Heart right ventricle (tissue), 16 donors: ENCODE results near the gene WFDC12. TPM values are rescaled to one million over a fixed set of nuclear protein-coding genes. Genes with fewer than 3 reads are reported as not detected.
"Not testable (repeated sequence)": the region's sequence is repeated elsewhere in the genome, so short reads cannot be mapped to it uniquely, and the experiment has no call there.

ENCODE experiments used
- ATAC-seq, 8 donors: fragments of 200-7000 bp; cut with Tn5 transposase; one replicate each; pipeline ENCODE4 v1.9.1; 2020; ENCODE audit warnings: mild to moderate bottlenecking in 8 of 8, moderate library complexity in 8 of 8, moderate number of reproducible peaks in 1 of 8
- DNase-seq, 2 donors: peaks; one replicate each; pipeline ENCODE4 v3.0.0-alpha.2; 2020
- H3K27ac ChIP-seq, 10 donors: fragments of 200-600 bp; sonication (generic) in 2 of 10; one replicate each; pipeline versions ENCODE4 v1.5.0 to v1.8.0; 2020 to 2022; ENCODE audit warnings: mild to moderate bottlenecking in 3 of 10
- H3K27me3 ChIP-seq, 7 donors: fragments of 200-600 bp; one replicate each; pipeline ENCODE4 v1.8.0; 2021 to 2022; ENCODE audit warnings: mild to moderate bottlenecking in 2 of 7
- H3K36me3 ChIP-seq, 9 donors: fragments of 200-600 bp; sonication (generic) in 1 of 9; one replicate each; pipeline versions ENCODE4 v1.5.0 to v1.8.0; 2020 to 2022; ENCODE audit warnings: mild to moderate bottlenecking in 2 of 9
- H3K4me1 ChIP-seq, 9 donors: fragments of 200-600 bp; sonication (generic) in 1 of 9; one replicate each; pipeline versions ENCODE4 v1.5.0 to v1.8.0; 2020 to 2022; ENCODE audit warnings: mild to moderate bottlenecking in 4 of 9
- H3K4me3 ChIP-seq, 10 donors: fragments of 200-600 bp; sonication (generic) in 2 of 10; one replicate each; pipeline versions ENCODE4 v1.5.0 to v1.8.0; 2020 to 2022; ENCODE audit warnings: mild to moderate bottlenecking in 7 of 10, moderate library complexity in 2 of 10
- H3K9me3 ChIP-seq, 11 donors: fragments of 200-600 bp in 10 of 11; sonication (generic) in 2 of 11; one replicate each; pipeline versions ENCODE4 v1.5.0 to v1.8.0; 2013 to 2022; ENCODE audit warnings: mild to moderate bottlenecking in 2 of 11, control low read depth in 1 of 11, moderate library complexity in 1 of 11
- CTCF ChIP-seq, 9 donors: fragments of 200-600 bp; sonication (generic) in 2 of 9; IDR thresholded peaks; one replicate each; pipeline versions ENCODE4 v1.5.0 to v1.8.0; 2021 to 2022; ENCODE audit warnings: antibody characterized with exemption in 9 of 9, mild to moderate bottlenecking in 5 of 9, moderate library complexity in 1 of 9
- WGBS, 2 donors: extraction: QIAGEN DNeasy Blood & Tissue Kit; methylation state at CpG; one replicate each; pipeline ENCODE4 v1.1.7; 2013; ENCODE audit warnings: inconsistent platforms in 1 of 2; 5-methylcytosine and 5-hydroxymethylcytosine counted together
- intact Hi-C, 10 donors: fragments of 100-400 bp; cut with DNase I; formaldehyde crosslinking; loops; one replicate each; pipeline versions ENCODE4 v1.11.1 to v1.14.2; 2022
- polyA plus RNA-seq, 2 donors: library from polyadenylated mRNA; stranded (reverse); fragments of 200-250 nt; gene quantifications; one replicate each; pipeline ENCODE4 v1.2.3, GENCODE V29; 2013
- total RNA-seq, 10 donors: library from RNA; stranded (reverse); fragmentation: NEBNext Ultra II Directional in 3 of 10; extraction: Animal tissue kit (Norgen Biotek cat#: 25700) in 3 of 10; gene quantifications; one replicate each; pipeline versions ENCODE4 v1.2.1 to v1.2.4, GENCODE V29; 2021 to 2023
- donor health status: Arrhythmogenic right ventricular cardiomyopathy.
- donor health status: ischemic (EF 13 %, LVEDD 7.1; RV severe dilation, severe dysfunction).
- donor health status: healthy with polysubstance abuse.
- donor health status: DM: no; HTN: yes; CAD: no.
- donor health status: DM: no; HTN: no; CAD: no.
- donor health status: ischemic (EF 25% LVEDD 6.9; RV normal size, moderate dysfunction).
- donor health status: ischemic (EF 25% LVEDD 5.7; RV mildly dilated, moderate dysfunction).
- donor health status: healthy.
- donor health status: DM: yes; HTN: yes; CAD: no.
- donor health status: Ischemic cardiomyopathy.
- donor health status: ischemic (EF 35%, LVEDD 5.7; RV mildly dilated, moderate dysfunction).
- donor health status: nonischemic (EF 11% LVEDD 7.7; RV severe dilation, severe dysfunction).
- donor health status: DM: yes; HTN: yes; CAD: no.
- donor health status: PGD.
- donor health status: ischemic (EF 29% LVEDD 5.4; RV normal size, mild dysfunction).
- donor health status: nonischemic (EF 23%, LVEDD 6.1; RV moderate dilation, normal function).

Gene WFDC12
- total and polyA plus RNA-seq, 12 donors, result not detected

DNA sequence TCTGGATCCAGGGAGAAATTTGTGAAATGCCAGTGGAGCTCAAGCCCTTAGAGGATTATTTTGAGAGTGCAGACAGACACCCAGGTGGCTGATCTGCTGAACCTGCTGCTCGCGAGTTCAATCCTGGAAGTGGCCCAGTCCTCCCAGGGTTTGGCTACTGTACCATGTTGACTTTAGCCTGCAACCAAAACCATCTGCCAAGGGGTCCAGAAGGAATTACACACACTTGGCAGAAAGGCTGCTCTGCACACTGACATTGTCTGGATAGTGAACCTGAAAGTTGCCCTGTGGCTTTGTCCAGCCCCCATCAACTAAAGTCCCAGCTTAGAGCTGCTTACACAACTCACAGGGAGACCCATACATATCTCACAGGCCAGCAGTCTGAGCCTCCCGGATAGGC, 28.9 kb upstream of the WFDC12 start:
- peaks cover 0 to 26% (median 0%) of the 10 kb centered on the region in 11 donors for H3K9me3 ChIP-seq
- DNase-seq (no peak), ATAC-seq (no peak)
- H3K36me3 ChIP-seq, result no peaks in the 10 kb centered on the region
- no peak overlapping the region for H3K27ac ChIP-seq
- H3K4me3 ChIP-seq, result no peak overlapping the region
- WGBS, 2 donors, result 69 to 73% methylated on average over 3 of the region's 3 CpGs
- H3K4me1 ChIP-seq, result peaks cover 0 to 8% (median 0%) of the 10 kb centered on the region in 9 donors
- H3K27me3 ChIP-seq, result peaks cover 0 to 14% (median 9%) of the 10 kb centered on the region in 7 donors
- TF ChIP-seq CTCF (IDR thresholded peaks at IDR 0.05), result no peak
- intact Hi-C loops, result no loop called here

DNA sequence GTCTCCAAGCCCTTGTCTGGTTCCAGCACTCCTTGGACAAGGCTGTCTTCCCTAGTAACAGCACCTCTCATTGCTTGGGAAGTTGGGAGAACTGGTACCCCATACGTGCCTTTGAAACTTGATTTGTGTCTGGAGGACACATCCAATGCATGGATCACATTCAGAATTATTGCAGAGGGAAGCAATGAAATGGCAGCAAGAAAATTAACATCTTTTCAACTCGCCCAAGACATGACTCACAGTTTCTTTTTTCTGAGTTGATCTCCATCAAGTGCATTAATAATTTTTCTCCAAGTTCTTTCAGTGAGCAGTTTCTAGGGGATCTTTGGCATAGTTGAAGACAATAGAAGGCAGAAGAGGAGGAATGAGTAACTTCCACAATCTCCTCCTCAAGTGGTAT, 28.1 kb upstream of the WFDC12 start:
- no peak overlapping the region for H3K4me3 ChIP-seq
- peaks cover 0 to 18% (median 14%) of the 10 kb centered on the region in 7 donors for H3K27me3 ChIP-seq
- H3K27ac ChIP-seq, result no peak overlapping the region
- TF ChIP-seq CTCF (IDR thresholded peaks at IDR 0.05), result no peak
- DNase-seq (no peak), ATAC-seq (no peak)
- H3K4me1 ChIP-seq, result peaks cover 0 to 8% (median 0%) of the 10 kb centered on the region in 9 donors
- H3K9me3 ChIP-seq, result peaks cover 0 to 25% (median 0%) of the 10 kb centered on the region in 11 donors
- intact Hi-C loops, result no loop called here
- H3K36me3 ChIP-seq, result no peaks in the 10 kb centered on the region
- WGBS, 2 donors, result 53 to 58% methylated on average over 2 of the region's 2 CpGs

DNA sequence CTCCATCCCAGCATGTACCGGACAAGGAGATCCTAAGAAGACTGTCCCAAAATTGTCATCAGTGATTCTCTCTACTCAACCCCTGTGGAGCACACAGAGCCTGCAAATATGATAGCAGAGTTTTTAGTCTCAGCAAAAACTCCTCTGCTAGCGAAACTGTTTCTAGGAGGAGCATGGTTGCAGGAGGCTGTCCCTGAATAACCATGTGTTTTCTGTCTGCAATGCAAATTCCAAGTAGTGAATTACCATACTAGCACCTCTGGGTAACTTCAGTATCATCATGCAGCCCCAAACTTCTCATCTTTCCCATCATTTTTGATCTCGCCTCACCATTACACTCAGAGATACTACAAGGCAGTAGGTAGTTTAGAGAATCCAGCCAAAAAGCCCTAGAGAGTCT, 24.8 kb upstream of the WFDC12 start:
- 86 to 90% methylated on average over 3 of the region's 3 CpGs for WGBS, 2 donors
- H3K27me3 ChIP-seq, result peaks cover 0 to 46% (median 28%) of the 10 kb centered on the region in 7 donors
- intact Hi-C loops, result no loop called here
- no peaks in the 10 kb centered on the region for H3K9me3 ChIP-seq
- no peak for TF ChIP-seq CTCF (IDR thresholded peaks at IDR 0.05)
- DNase-seq (no peak), ATAC-seq (no peak)
- peaks cover 0 to 8% (median 0%) of the 10 kb centered on the region in 9 donors for H3K4me1 ChIP-seq
- H3K36me3 ChIP-seq, result no peaks in the 10 kb centered on the region
- no peak overlapping the region for H3K4me3 ChIP-seq
- no peak overlapping the region for H3K27ac ChIP-seq

DNA sequence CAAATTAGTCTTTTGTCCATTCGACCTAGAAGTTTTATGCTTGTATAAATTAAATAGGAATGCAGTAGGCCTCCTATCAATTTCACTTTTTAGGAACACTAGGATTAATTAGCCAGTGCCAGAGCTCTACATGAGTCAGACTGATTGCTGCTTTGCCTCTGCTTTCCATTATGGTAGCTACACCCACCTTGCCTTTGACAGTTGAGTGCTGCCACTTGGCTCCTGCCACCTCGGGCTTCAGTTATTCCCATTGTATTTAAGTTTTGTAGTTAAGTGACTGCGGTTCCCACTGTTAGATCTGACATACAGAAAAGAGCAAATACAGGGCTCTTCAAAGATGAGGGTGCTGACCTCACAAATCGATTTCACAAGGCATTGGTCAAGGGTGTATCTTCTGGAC, 16.6 kb upstream of the WFDC12 start:
- no peaks in the 10 kb centered on the region for H3K9me3 ChIP-seq
- WGBS, 2 donors, result 63 to 75% methylated on average over 4 of the region's 4 CpGs
- intact Hi-C loops, result no loop called here

DNA sequence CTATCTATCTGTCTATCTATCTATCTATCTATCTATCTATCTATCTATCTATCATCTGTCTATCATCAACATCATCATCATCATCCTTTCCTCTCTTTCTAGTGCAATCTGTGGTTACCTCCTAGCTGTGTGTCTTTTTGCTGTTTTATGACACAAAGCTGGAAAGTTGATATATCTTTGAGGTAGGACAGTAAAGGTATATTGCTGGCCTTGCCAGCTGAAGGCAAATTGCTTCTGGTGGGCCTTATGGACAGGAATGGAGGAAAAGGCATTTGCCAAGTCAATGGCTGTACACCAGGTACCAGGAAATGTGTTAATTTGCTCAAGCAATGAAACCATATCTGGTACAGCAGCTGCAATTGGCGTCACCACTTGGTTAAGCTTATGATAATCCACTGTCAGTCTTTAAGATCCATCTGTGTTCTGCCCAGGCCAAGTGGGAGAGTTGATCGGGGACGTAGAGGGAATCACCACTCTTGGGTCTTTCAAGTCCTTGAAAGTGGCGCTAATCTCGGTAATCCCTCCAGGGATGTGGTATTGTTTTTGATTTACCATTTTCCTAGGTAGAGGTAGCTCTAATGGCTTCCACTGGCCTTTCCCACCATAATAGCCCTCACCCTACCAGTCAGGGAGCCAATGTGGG, 15.6 kb upstream of the WFDC12 start:
- intact Hi-C loops, ATAC-seq, H3K4me3 ChIP-seq, DNase-seq, H3K4me1 ChIP-seq, H3K36me3 ChIP-seq, H3K27ac ChIP-seq, H3K9me3 ChIP-seq: not testable (repeated sequence)
- 87 to 92% methylated on average over 5 of the region's 5 CpGs for WGBS, 2 donors
- peaks cover 0 to 47% (median 23%) of the 10 kb centered on the region in 7 donors for H3K27me3 ChIP-seq

More for the DNA sequence above, 16.6 kb upstream of the WFDC12 start:
- TF ChIP-seq CTCF (IDR thresholded peaks at IDR 0.05), result no peak
- no peaks in the 10 kb centered on the region for H3K36me3 ChIP-seq
- DNase-seq (no peak), ATAC-seq (no peak)
- no peak overlapping the region for H3K27ac ChIP-seq
- no peak overlapping the region for H3K4me3 ChIP-seq
- peaks cover 0 to 47% (median 28%) of the 10 kb centered on the region in 7 donors for H3K27me3 ChIP-seq
- H3K4me1 ChIP-seq, result no peaks in the 10 kb centered on the region
